22Rv1 (cell line): ENCODE measurements around the gene FHIP1B.

Experiments
- ZFX ChIP-seq: fragments of 450-650 bp; IDR thresholded peaks from 2 replicates; pipeline ENCODE4 v1.6.1; 2017; ENCODE audit warnings: antibody characterized with exemption, borderline replicate concordance
- TF ChIP-seq, protein P1 (sequence below): fragments of 450-650 bp; IDR thresholded peaks from 2 replicates; pipeline ENCODE4 v1.5.1; 2017; ENCODE audit warnings: mild to moderate bottlenecking

- TF ChIP-seq, protein P1, sequence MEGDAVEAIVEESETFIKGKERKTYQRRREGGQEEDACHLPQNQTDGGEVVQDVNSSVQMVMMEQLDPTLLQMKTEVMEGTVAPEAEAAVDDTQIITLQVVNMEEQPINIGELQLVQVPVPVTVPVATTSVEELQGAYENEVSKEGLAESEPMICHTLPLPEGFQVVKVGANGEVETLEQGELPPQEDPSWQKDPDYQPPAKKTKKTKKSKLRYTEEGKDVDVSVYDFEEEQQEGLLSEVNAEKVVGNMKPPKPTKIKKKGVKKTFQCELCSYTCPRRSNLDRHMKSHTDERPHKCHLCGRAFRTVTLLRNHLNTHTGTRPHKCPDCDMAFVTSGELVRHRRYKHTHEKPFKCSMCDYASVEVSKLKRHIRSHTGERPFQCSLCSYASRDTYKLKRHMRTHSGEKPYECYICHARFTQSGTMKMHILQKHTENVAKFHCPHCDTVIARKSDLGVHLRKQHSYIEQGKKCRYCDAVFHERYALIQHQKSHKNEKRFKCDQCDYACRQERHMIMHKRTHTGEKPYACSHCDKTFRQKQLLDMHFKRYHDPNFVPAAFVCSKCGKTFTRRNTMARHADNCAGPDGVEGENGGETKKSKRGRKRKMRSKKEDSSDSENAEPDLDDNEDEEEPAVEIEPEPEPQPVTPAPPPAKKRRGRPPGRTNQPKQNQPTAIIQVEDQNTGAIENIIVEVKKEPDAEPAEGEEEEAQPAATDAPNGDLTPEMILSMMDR = no peak
- no peak for TF ChIP-seq ZFX
Observed at GRCh38 chr11:6270584-6271246, 36.3 kb upstream of the FHIP1B start.
